Activated CD4-positive, alpha-beta memory T cell treated with anti-CD3 and anti-CD28 coated beads, Interleukin-2, amount 10 ng/mL, durations not matched to agents 7 days and 5 days (primary cell): ENCODE results near the gene SERPINB10. TPM values are rescaled to one million over a fixed set of nuclear protein-coding genes. Genes with fewer than 3 reads are reported as not detected.
"Not testable (repeated sequence)": the region's sequence is repeated elsewhere in the genome, so short reads cannot be mapped to it uniquely, and the experiment has no call there.

Source experiments
- CTCF ChIA-PET: fragments of 350-600 bp; sonication (Branson Sonifier 250); formaldehyde crosslinking; loops from one replicate; lab custom pipeline; 2021; ENCODE audit warnings: antibody characterized with exemption, inconsistent platforms; lab: Charles Lee
- POLR2A ChIA-PET: fragments of 350-600 bp; sonication (Branson Sonifier 250); formaldehyde crosslinking; loops from one replicate; lab custom pipeline; 2021; ENCODE audit warnings: antibody characterized with exemption; lab: Charles Lee
- DNase-seq: peaks from one replicate; pipeline ENCODE4 v3.0.0-alpha.2; 2020
- H3K27ac Mint-ChIP-seq: one replicate; pipeline ENCODE4 v1.8.0; 2021; ENCODE audit warnings: mild to moderate bottlenecking, mixed read lengths
- H3K27me3 Mint-ChIP-seq: one replicate; pipeline ENCODE4 v1.8.0; 2021; ENCODE audit warnings: mixed read lengths
- H3K36me3 Mint-ChIP-seq: one replicate; pipeline ENCODE4 v1.8.0; 2021; ENCODE audit warnings: low read depth, mixed read lengths
- H3K4me1 Mint-ChIP-seq: one replicate; pipeline ENCODE4 v1.8.0; 2021; ENCODE audit warnings: mixed read lengths
- H3K4me3 Mint-ChIP-seq: one replicate; pipeline ENCODE4 v1.8.0; 2021; ENCODE audit warnings: mild to moderate bottlenecking, mixed read lengths
- H3K9me3 Mint-ChIP-seq: one replicate; pipeline ENCODE4 v1.8.0; 2021; ENCODE audit warnings: mixed read lengths
- total RNA-seq, 2 experiments: library from RNA; stranded (reverse); gene quantifications; one replicate each; pipeline ENCODE4 v1.2.3, GENCODE V29; 2021

The SERPINB10 gene
- total RNA-seq, 2 experiments from 2014 or later: not detected

DNA sequence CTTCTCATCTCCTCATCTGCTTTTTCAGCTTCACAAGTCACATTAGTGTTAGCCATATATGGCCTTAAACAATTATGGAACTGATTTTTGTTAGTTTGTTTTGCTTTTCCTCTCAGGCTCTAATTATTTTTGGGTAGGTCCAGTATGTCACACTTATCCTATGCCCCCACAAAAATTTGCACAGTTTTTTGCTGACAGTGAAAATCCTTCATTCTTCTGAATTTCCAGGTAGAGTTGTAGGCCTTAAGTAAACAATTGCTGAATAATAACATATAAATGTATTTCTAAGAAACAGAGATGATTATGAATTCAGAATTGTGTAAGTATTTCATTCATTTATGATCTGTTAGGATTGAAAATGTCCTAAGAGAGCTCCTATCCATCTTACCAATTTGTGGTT, 8.6 kb upstream of the SERPINB10 start:
- Mint-ChIP-seq H3K4me3 (no peak overlapping the region), H3K27me3 (peaks cover 9% of the 10 kb centered on the region), H3K9me3 (no peaks in the 10 kb centered on the region), H3K27ac (no peak overlapping the region), H3K36me3 (no peaks in the 10 kb centered on the region), H3K4me1 (no peaks in the 10 kb centered on the region)
- ChIA-PET CTCF (interaction anchor here (1.0 kb wide), 1 partner anchor 37 kb away, joined by 4 read pairs; no protein-coding TSS in a partner anchor), POLR2A (no interaction called here)
- DNase-seq: no peak

DNA sequence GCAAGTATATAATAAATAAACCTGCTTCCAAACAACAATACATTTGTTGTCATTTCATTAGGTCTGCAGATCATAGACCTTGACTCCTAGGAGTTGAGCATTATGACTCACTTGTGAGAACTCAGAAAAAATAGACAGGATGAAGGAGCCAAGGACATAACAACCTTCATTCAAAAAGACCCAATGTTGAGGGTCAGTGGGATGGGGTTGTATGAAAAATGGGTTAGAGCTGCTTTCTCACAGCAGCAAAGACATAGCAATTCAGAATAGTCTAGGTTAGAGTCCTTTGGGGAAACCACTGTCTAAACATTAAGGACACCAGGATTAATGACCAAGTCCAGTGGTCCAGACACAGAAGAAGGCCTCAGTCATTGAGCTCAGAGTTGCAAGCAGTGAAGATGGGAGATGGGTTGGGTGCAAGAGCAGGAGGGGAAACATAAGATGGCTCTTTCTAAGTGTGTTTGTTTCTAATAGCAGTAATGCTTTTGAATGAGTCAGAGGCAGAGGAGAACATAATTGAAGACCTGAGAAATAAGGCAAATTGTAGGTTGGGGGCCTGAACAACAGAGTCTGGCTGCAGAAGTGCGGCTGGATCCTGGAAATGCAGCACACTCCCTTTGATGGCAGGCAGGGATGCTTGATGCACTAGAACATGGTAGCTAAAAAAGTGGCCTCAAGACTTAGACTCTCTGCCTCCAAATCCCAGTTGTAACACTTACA, 3.7 kb upstream of the SERPINB10 start:
- H3K36me3 Mint-ChIP-seq: no peaks in the 10 kb centered on the region
- DNase-seq: no peak
- no peak overlapping the region for H3K27ac Mint-ChIP-seq
- ChIA-PET CTCF (no interaction called here), POLR2A (no interaction called here)
- H3K4me3 Mint-ChIP-seq: no peak overlapping the region
- H3K9me3 Mint-ChIP-seq: no peaks in the 10 kb centered on the region
- peaks cover 22% of the 10 kb centered on the region for H3K27me3 Mint-ChIP-seq
- H3K4me1 Mint-ChIP-seq: no peaks in the 10 kb centered on the region

DNA sequence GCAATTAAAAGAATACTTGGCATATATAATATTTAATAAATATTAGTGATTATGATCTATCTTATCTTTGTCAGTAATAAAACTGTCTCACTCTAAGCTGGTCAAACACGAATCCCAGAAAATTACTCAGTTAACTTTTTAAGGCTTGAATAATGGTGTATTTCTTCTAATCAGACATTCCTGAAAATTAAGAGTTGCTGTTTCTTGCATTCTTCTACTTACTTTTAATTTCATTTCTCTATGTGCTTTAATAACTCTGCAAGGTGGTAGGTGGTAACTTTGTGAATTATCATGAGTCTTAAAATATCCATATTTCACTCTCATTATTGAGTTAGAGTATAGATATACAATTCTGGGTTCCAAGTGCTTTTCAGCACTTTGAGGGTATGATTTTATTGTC, 3.1 kb upstream of the SERPINB10 start:
- CTCF ChIA-PET: no interaction called here
- H3K27me3 Mint-ChIP-seq: peaks cover 23% of the 10 kb centered on the region
- H3K27ac Mint-ChIP-seq: no peak overlapping the region
- H3K36me3 Mint-ChIP-seq: no peaks in the 10 kb centered on the region
- no peaks in the 10 kb centered on the region for H3K9me3 Mint-ChIP-seq
- no peaks in the 10 kb centered on the region for H3K4me1 Mint-ChIP-seq
- POLR2A ChIA-PET: no interaction called here
- DNase-seq: no peak
- H3K4me3 Mint-ChIP-seq: no peak overlapping the region

DNA sequence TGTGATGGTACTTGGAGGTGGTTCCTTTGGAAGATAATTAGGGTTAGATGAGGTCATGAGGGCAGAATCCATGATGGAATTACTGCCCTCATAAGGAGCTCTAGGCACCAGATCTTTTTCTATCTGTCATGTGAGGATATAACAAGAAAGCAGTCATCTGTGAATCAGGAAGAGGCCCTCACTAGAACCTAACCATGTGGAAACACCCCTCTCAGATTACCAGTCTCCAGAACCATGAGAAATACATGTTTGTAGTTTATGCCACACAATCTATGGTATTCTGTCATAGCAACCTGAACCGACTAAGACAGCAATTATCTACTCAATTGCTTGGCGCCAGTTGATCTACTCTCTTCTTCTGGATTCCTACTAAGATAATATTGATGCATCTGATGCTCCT, 2.4 kb upstream of the SERPINB10 start:
- H3K4me3 Mint-ChIP-seq: no peak overlapping the region
- H3K9me3 Mint-ChIP-seq: no peaks in the 10 kb centered on the region
- H3K27me3 Mint-ChIP-seq: peaks cover 24% of the 10 kb centered on the region
- H3K27ac Mint-ChIP-seq: no peak overlapping the region
- POLR2A ChIA-PET: no interaction called here
- CTCF ChIA-PET: no interaction called here
- H3K4me1 Mint-ChIP-seq: no peaks in the 10 kb centered on the region
- no peaks in the 10 kb centered on the region for H3K36me3 Mint-ChIP-seq
- no peak for DNase-seq

DNA sequence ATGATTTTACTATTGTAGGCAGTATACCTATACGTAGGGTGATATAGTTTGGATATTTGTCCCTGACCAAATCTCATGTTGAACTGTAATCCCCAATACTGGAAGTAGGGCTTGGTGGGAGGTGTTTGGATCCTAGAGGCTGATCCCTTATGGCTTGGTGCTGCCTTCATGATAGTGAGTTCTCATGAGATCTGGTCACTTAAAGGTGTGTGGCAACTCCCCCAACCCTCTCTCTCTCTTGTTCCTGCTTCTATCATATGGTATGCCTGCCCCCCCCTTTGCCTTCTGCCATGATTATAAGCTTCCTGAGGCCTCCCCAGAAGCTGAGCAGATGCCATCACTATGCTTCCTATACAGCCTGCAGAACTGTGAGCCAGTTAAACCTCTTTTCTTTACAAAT, 1.7 kb upstream of the SERPINB10 start:
- DNase-seq: no peak
- ChIA-PET CTCF (no interaction called here), POLR2A (no interaction called here)
- H3K36me3 Mint-ChIP-seq: no peaks in the 10 kb centered on the region
- no peaks in the 10 kb centered on the region for H3K4me1 Mint-ChIP-seq
- H3K4me3 Mint-ChIP-seq: no peak overlapping the region
- peaks cover 24% of the 10 kb centered on the region for H3K27me3 Mint-ChIP-seq
- H3K27ac Mint-ChIP-seq: no peak overlapping the region
- H3K9me3 Mint-ChIP-seq: no peaks in the 10 kb centered on the region

DNA sequence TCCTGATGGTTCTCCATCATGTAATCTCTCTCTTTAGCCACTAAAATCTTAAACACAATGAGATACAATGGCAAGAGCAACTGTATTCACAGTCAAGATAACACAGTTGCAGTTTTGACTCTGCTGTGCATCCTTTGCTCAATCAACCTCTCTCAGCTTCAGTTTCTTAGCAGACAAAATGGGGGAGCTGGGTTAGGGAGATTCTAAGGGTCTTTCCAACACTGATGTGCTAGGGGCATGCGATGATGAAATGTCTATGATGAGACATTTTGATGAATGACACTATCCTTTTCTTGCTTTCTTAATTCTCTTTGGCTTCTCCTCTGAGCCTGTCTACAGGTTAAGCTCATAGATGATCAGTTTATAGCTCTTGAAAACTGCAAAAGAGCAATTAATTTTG, 1.1 kb downstream of the SERPINB10 start:
- CTCF ChIA-PET: no interaction called here
- no peak overlapping the region for H3K4me3 Mint-ChIP-seq
- H3K36me3 Mint-ChIP-seq: no peaks in the 10 kb centered on the region
- no peak for DNase-seq
- H3K27me3 Mint-ChIP-seq: peaks cover 36% of the 10 kb centered on the region
- H3K27ac Mint-ChIP-seq: no peak overlapping the region
- POLR2A ChIA-PET: no interaction called here
- no peaks in the 10 kb centered on the region for H3K9me3 Mint-ChIP-seq
- H3K4me1 Mint-ChIP-seq: no peaks in the 10 kb centered on the region

DNA sequence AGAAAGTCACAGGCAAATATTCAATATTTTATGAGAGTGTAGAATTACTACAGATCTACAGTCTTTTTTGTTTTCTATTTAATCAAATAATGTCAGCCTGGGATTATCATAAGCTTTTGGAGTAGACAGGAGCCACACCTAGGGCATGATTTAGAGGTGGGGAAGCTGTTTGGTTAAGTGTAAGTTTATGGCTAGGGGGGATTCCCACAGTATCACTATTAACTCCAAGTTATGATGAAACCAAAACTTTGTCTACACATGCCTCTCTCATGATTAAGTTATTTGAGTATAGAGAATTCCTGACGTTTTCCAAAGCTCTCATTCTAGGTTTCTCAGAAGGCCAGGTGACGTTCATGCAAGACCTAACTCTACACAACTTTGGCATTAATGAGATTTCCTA, 2.1 kb downstream of the SERPINB10 start:
- no peaks in the 10 kb centered on the region for H3K36me3 Mint-ChIP-seq
- POLR2A ChIA-PET: no interaction called here
- no peak for DNase-seq

DNA sequence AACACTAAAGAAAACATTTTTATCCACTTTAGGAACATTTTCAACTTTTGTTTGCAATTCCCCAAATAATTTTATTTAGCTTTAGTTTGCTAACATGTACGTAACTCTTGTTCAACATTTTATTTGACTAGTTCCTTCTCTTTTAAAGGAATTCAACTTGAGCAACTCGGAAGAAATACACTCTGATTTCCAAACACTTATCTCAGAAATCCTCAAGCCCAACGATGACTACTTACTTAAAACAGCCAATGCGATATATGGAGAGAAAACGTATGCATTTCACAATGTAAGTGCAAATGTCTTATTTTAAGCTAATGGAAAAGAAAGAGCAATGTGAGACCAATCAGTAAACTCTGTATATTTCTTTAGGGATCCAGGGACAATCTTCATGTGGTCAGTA, 10.1 kb downstream of the SERPINB10 start:
- no peaks in the 10 kb centered on the region for H3K4me1 Mint-ChIP-seq
- H3K36me3 Mint-ChIP-seq: no peaks in the 10 kb centered on the region
- peaks cover 37% of the 10 kb centered on the region for H3K27me3 Mint-ChIP-seq
- H3K9me3 Mint-ChIP-seq: no peaks in the 10 kb centered on the region
- ChIA-PET POLR2A (no interaction called here), CTCF (no interaction called here)
- no peak overlapping the region for H3K4me3 Mint-ChIP-seq
- H3K27ac Mint-ChIP-seq: no peak overlapping the region
- DNase-seq: no peak

More for the DNA sequence above, 2.1 kb downstream of the SERPINB10 start:
- no peaks in the 10 kb centered on the region for H3K4me1 Mint-ChIP-seq
- H3K9me3 Mint-ChIP-seq: no peaks in the 10 kb centered on the region
- no peak overlapping the region for H3K27ac Mint-ChIP-seq
- H3K27me3 Mint-ChIP-seq: peaks cover 35% of the 10 kb centered on the region
- CTCF ChIA-PET: no interaction called here
- no peak overlapping the region for H3K4me3 Mint-ChIP-seq

DNA sequence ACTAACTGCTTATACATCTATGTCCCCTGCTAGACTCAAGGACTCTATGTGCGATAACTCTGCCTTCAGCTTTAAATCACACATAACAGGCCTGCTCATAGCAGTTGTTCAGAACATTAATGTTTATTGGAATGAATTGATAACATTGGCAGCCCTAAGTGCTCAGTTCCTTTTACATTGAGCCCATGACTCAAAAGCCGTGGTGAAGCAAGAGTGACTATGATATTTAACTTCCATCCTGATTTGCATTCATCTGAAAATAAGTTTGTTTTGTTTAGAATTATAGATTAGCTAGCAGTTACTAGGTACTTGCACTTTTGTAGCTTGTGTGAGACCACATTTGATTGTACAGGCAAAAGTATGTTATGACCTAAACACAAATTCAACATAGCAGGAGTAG, 14.3 kb downstream of the SERPINB10 start:
- Mint-ChIP-seq H3K27ac (no peak overlapping the region), H3K27me3 (peaks cover 34% of the 10 kb centered on the region), H3K36me3 (no peaks in the 10 kb centered on the region), H3K9me3 (no peaks in the 10 kb centered on the region), H3K4me3 (no peak overlapping the region), H3K4me1 (no peaks in the 10 kb centered on the region)
- no peak for DNase-seq
- ChIA-PET POLR2A (no interaction called here), CTCF (no interaction called here)

DNA sequence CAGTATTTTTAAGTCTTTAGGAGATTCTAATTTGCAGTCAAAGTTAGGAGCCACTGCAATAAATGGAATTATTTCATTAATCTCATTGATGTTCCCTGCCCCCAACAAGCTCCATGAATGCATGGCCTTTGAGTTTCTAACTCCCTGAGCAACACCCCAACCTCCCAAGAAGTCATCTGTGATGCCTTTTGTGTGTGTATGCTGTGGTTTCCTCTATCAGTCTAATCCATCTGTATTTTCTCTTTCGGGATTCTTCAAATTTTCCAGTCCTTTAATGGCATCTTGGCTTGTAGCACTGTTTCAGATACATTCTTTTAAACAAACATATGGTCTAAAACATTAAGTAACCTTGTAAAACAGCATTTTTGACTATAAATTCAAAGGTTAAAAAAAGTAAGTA, 16.8 kb downstream of the SERPINB10 start:
- Mint-ChIP-seq H3K27me3 (peaks cover 32% of the 10 kb centered on the region), H3K4me1 (no peaks in the 10 kb centered on the region), H3K4me3 (no peak overlapping the region), H3K36me3 (no peaks in the 10 kb centered on the region), H3K27ac (no peak overlapping the region), H3K9me3 (no peaks in the 10 kb centered on the region)
- DNase-seq: no peak
- ChIA-PET CTCF (no interaction called here), POLR2A (no interaction called here)

DNA sequence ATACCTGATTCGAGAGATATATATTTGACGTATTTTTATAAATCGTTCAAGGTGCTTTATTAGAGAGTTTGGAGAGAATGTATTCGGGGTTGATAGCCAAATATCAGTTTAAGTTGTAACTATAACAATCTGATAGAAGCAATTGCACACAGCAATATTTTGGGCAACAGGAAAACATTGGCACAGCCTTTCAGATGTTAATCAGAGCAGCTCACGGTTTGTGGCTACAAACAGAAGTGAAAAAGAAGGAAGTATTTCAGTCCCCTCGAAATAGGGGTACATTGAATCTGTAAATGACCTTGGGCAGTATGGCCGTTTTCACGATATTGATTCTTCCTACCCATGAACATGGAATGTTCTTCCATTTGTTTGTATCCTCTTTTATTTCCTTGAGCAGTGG, 20.6 kb downstream of the SERPINB10 start:
- Mint-ChIP-seq H3K4me1 (no peaks in the 10 kb centered on the region), H3K27me3 (peaks cover 26% of the 10 kb centered on the region), H3K27ac (no peak overlapping the region), H3K36me3 (no peaks in the 10 kb centered on the region), H3K9me3 (no peaks in the 10 kb centered on the region), H3K4me3 (no peak overlapping the region)
- ChIA-PET POLR2A (interaction anchor here (0.5 kb wide), 1 partner anchor 8 kb away, joined by 3 read pairs; no protein-coding TSS in a partner anchor), CTCF (interaction anchor here (0.9 kb wide), 1 partner anchor 8 kb away, joined by 3 read pairs; no protein-coding TSS in a partner anchor)
- DNase-seq: no peak

DNA sequence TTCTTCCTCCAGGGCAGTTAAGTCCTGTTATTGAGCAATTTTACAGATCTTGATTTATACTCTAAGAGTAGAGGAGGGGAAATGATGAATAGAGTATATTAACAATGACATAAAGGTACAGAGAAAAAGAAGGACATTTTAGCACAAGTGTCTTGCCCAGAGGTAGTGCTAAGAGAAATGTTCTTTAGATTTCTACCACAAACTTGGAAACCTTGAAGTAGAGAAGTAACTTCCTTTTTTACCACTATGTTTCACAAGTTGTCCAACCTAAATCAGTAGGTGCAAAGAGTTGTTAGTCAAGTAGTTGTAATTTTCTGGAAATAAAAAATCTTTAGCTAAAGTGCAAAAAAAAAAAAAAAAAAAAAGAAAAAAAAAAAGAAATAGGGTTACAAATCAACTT, 21.6 kb downstream of the SERPINB10 start:
- H3K4me3 Mint-ChIP-seq, DNase-seq, H3K36me3 Mint-ChIP-seq, POLR2A ChIA-PET, CTCF ChIA-PET, H3K9me3 Mint-ChIP-seq, H3K4me1 Mint-ChIP-seq, H3K27ac Mint-ChIP-seq: not testable (repeated sequence)
- H3K27me3 Mint-ChIP-seq: peaks cover 20% of the 10 kb centered on the region

DNA sequence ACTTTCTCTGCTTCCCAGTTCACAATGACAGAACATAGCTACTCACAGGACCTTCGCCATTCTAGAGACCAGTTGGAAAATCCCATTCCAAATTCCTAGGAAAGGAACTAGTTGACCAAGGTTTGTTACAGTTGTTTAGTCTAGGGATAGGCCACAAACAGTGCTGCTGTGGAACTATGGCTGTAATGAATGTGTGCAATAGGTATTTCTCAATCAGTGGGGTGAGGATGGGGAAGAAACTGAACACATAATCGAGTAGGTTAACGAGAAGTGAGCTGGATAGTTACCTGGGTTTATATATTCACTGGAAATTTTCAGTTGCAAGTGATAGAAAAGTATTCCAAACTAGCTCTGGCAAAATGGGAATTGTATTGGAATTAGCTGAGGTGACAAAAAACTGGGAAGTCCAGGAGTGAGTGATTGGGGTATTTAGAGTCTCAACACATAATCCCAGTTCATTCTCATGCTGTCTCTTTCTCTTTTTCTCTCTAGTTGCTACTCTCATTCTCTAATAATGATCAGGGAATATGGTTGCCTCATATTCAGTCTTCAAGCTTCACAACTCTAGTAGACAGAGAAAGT, 23.1 kb downstream of the SERPINB10 start:
- H3K4me1 Mint-ChIP-seq: no peaks in the 10 kb centered on the region
- peaks cover 25% of the 10 kb centered on the region for H3K27me3 Mint-ChIP-seq
- no peak for DNase-seq
- ChIA-PET POLR2A (no interaction called here), CTCF (no interaction called here)
- no peak overlapping the region for H3K4me3 Mint-ChIP-seq
- H3K27ac Mint-ChIP-seq: no peak overlapping the region
- no peaks in the 10 kb centered on the region for H3K9me3 Mint-ChIP-seq
- H3K36me3 Mint-ChIP-seq: no peaks in the 10 kb centered on the region
